ENCODE measurements around the gene PIK3CB.

DNA sequence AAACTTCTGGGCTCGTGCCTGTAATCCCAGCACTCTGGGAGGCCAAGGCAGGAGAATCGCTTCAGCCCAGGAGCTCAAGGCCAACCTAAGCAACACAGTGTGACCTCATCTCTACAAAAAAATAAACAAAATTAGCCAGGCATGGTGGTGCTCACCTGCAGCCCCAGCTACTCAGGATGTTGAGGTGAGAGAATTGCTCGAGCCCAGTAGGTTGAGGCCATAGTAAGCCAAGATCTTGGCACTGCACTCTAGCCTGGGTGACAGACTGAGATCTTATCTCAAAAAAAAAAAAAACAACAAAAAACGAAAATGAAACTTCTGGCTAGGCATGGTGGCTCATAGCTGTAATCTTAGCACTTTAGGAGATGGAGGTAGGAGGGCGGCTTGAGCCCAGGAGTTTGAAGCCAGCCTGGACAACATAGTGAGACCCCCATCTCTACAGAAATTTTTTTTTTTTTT lies 53.7 kb downstream of the PIK3CB start:
- no peak for TF ChIP-seq CTCF (IDR thresholded peaks at IDR 0.05; ENCODE audit: insufficient read depth, low read length, poor library complexity, severe bottlenecking)
- no peak for TF ChIP-seq EZH2phosphoT487 (conservative IDR thresholded peaks at IDR 0.05; ENCODE audit: low read length)
